Thyroid gland (tissue), 4 donors: ENCODE measurements around the gene STYX. TPM values are rescaled to one million over a fixed set of nuclear protein-coding genes. Genes with fewer than 3 reads are reported as not detected.

Source experiments
- DNase-seq, 2 donors: peaks; one replicate each; pipeline ENCODE4 v3.0.0-alpha.2; 2019
- H3K27ac ChIP-seq, 3 donors: fragments of 200-600 bp; sonication (generic); 1 replicate in 2 of 3; 2 replicates in 1 of 3; pipeline ENCODE4 v1.5.1; 2016 to 2019; ENCODE audit warnings: mild to moderate bottlenecking in 1 of 3, moderate library complexity in 1 of 3
- H3K27me3 ChIP-seq: fragments of 200-600 bp; sonication (generic); one replicate; pipeline ENCODE4 v1.5.1; 2019
- H3K36me3 ChIP-seq, 2 donors: fragments of 200-600 bp; sonication (generic); one replicate each; pipeline ENCODE4 v1.5.1; 2016 to 2019
- H3K4me1 ChIP-seq, 2 donors: fragments of 200-600 bp; sonication (generic); one replicate each; pipeline ENCODE4 v1.5.1; 2017 to 2019
- H3K4me3 ChIP-seq, 3 donors: fragments of 200-600 bp; sonication (generic); replicated peaks in 1 of 3; 1 replicate in 2 of 3; 2 replicates in 1 of 3; pipeline ENCODE4 v1.5.1; 2016; ENCODE audit warnings: mild to moderate bottlenecking in 1 of 3
- H3K9me3 ChIP-seq: fragments of 200-600 bp; sonication (generic); one replicate; pipeline ENCODE4 v1.5.1; 2017
- POLR2A ChIP-seq, 2 donors: fragments of 450-650 bp; IDR thresholded peaks; one replicate each; pipeline ENCODE4 v1.6.1; 2017; ENCODE audit warnings: antibody characterized with exemption in 2 of 2, mild to moderate bottlenecking in 2 of 2, moderate library complexity in 1 of 2
- WGBS, 2 donors: methylation state at CpG; one replicate each; pipeline ENCODE4 v1.1.5; 2017; 5-methylcytosine and 5-hydroxymethylcytosine counted together
- intact Hi-C: fragments of 100-400 bp; cut with DNase I; formaldehyde crosslinking; loops from one replicate; pipeline ENCODE4 v1.15.1; 2023
- total RNA-seq, 4 donors: library from RNA; depleted of rRNA; stranded (reverse); fragments of >200 nt; gene quantifications; one replicate each; pipeline ENCODE4 v1.2.3, GENCODE V29; 2016
- TF ChIP-seq, protein P1 (sequence below), 6 experiments: fragments of 200-600 bp in 3 of 6; fragments of 450-650 bp in 3 of 6; sonication (generic) in 3 of 6; IDR thresholded peaks; one replicate each; pipeline ENCODE4 v1.5.1; 2016 to 2019; ENCODE audit warnings: antibody characterized with exemption in 6 of 6, mild to moderate bottlenecking in 2 of 6, inconsistent platforms in 1 of 6, moderate library complexity in 1 of 6

Gene STYX
- total RNA-seq, 4 donors from 2014 or later: 13.7 to 17.1 (median 14.8) TPM

- H3K36me3 ChIP-seq: peaks cover 2 to 30% of the 10 kb centered on the region in 2 donors
- H3K4me3 ChIP-seq: peak within 1 kb of the TSS; percentile 49 to 84 (median 56)
- H3K9me3 ChIP-seq: no peaks in the 10 kb centered on the region
- no peaks in the 10 kb centered on the region for H3K27me3 ChIP-seq
- intact Hi-C loops: no loop called here
- H3K27ac ChIP-seq: peak within 1 kb of the TSS; percentile 89 to 96 (median 92)
- TF ChIP-seq POLR2A (IDR thresholded peaks at IDR 0.05): peak in 1 of 2 donors; percentile 91
- TF ChIP-seq, protein P1, sequence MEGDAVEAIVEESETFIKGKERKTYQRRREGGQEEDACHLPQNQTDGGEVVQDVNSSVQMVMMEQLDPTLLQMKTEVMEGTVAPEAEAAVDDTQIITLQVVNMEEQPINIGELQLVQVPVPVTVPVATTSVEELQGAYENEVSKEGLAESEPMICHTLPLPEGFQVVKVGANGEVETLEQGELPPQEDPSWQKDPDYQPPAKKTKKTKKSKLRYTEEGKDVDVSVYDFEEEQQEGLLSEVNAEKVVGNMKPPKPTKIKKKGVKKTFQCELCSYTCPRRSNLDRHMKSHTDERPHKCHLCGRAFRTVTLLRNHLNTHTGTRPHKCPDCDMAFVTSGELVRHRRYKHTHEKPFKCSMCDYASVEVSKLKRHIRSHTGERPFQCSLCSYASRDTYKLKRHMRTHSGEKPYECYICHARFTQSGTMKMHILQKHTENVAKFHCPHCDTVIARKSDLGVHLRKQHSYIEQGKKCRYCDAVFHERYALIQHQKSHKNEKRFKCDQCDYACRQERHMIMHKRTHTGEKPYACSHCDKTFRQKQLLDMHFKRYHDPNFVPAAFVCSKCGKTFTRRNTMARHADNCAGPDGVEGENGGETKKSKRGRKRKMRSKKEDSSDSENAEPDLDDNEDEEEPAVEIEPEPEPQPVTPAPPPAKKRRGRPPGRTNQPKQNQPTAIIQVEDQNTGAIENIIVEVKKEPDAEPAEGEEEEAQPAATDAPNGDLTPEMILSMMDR (IDR thresholded peaks at IDR 0.05): no peak
- peak; percentile 96 to 97 for DNase-seq
- peaks cover 10 to 16% of the 10 kb centered on the region in 2 donors for H3K4me1 ChIP-seq
- WGBS, 2 donors: 1% methylated on average over 37 to 41 of the region's 43 CpGs
Observed at GRCh38 chr14:52706724-52707706, 23.0 kb upstream of the STYX start, which contains the start of gene PSMC6. PSMC6 (plus strand) TSS chr14:52707200; CDS start chr14:52707220, 20 bp downstream.

DNA sequence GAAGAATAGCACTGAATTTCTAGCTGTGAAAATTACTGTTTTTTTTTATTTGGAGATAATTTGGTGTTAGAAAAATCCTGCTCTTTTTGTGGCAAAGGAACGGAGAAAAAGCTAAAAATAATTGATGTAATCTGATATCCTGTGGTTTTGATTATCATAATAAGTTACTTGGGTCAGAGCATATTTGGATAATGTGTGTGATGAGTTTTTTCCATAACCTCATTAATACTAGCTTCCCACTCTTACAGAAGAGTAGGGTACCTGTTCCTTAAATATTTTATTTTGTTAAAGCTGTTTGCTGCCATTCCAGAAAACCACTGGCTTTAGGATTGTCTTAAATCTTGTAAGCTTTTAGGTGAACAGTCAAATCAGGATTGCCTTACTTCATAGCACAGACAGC, 18.3 kb upstream of the STYX start:
- 42 to 64% methylated on average over 1 of the region's 1 CpG for WGBS, 2 donors
- no peaks in the 10 kb centered on the region for H3K27me3 ChIP-seq
- no peak overlapping the region for H3K27ac ChIP-seq
- H3K36me3 ChIP-seq: peaks cover 29 to 68% of the 10 kb centered on the region in 2 donors
- TF ChIP-seq POLR2A (IDR thresholded peaks at IDR 0.05): no peak
- TF ChIP-seq, protein P1 (IDR thresholded peaks at IDR 0.05): no peak
- no peaks in the 10 kb centered on the region for H3K9me3 ChIP-seq
- H3K4me1 ChIP-seq: peaks cover 7 to 12% of the 10 kb centered on the region in 2 donors
- H3K4me3 ChIP-seq: no peak overlapping the region
- intact Hi-C loops: no loop called here
- no peak for DNase-seq

DNA sequence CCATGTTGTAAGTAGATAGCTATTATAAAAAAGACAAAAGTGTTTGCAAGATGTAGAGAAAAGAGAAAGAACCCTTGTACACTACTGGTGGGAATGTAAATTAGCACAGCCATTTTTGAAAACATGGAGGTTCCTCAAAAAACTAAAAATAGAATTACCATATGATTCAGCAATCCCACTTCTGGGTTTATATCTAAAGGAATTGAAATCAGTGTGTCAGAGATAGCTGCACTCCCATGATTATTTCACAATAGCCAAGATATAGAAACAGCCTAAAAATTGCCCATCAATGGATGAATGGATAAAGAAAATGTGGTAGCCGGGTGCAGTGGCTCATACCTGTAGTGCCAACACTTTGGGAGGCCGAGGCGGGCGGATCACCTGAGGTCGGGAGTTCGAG, 13.8 kb upstream of the STYX start:
- Histone ChIP-seq H3K4me1 (no peaks in the 10 kb centered on the region), H3K36me3 (peaks cover 62 to 76% of the 10 kb centered on the region in 2 donors), H3K4me3 (no peak overlapping the region), H3K27ac (no peak overlapping the region), H3K27me3 (no peaks in the 10 kb centered on the region), H3K9me3 (no peaks in the 10 kb centered on the region)
- intact Hi-C loops: no loop called here
- DNase-seq: no peak
- WGBS, 2 donors: 93 to 97% methylated on average over 6 of the region's 6 CpGs
- TF ChIP-seq, protein P1 (IDR thresholded peaks at IDR 0.05): no peak

GRCh38 chr14:52723514-52724359, 6.2 kb upstream of the STYX start:
- H3K27ac ChIP-seq: no peak overlapping the region
- WGBS, 2 donors: 95 to 97% methylated on average over 4 of the region's 4 CpGs
- no peaks in the 10 kb centered on the region for H3K4me1 ChIP-seq
- H3K27me3 ChIP-seq: no peaks in the 10 kb centered on the region
- peaks cover 29 to 50% of the 10 kb centered on the region in 2 donors for H3K36me3 ChIP-seq
- no peaks in the 10 kb centered on the region for H3K9me3 ChIP-seq
- intact Hi-C loops: no loop called here
- DNase-seq: no peak
- TF ChIP-seq, protein P1 (IDR thresholded peaks at IDR 0.05): no peak
- TF ChIP-seq POLR2A (IDR thresholded peaks at IDR 0.05): no peak
- no peak overlapping the region for H3K4me3 ChIP-seq
